Mesenchymal stem cell (in vitro differentiated cells and primary cell): ENCODE results near the gene CDCA3.

Experiments
- DNase-seq: peaks from one replicate; pipeline ENCODE4 v3.0.0-alpha.2; 2013
- H2AFZ ChIP-seq: one replicate; pipeline ENCODE4 v1.6.1; 2013; ENCODE audit warnings: low read depth, mild to moderate bottlenecking, control low read depth, inconsistent platforms, low read length, moderate library complexity
- H2AK5ac ChIP-seq: 2 replicates; pipeline ENCODE4 v1.6.1; 2013; ENCODE audit warnings: low read length, moderate library complexity, mild to moderate bottlenecking, inconsistent platforms; ENCODE audit not compliant: severe bottlenecking
- H2BK120ac ChIP-seq: one replicate; pipeline ENCODE4 v1.6.1; 2013; ENCODE audit warnings: low read depth, mild to moderate bottlenecking, inconsistent platforms, low read length, moderate library complexity
- H2BK12ac ChIP-seq, 2 experiments: one replicate each; pipeline ENCODE4 v1.6.1; 2013; ENCODE audit warnings: inconsistent platforms in 2 of 2, low read length in 2 of 2, mild to moderate bottlenecking in 2 of 2, moderate library complexity in 2 of 2, control low read depth in 1 of 2
- H2BK15ac ChIP-seq: one replicate; pipeline ENCODE4 v1.6.1; 2013; ENCODE audit warnings: mild to moderate bottlenecking, low read depth, inconsistent platforms; ENCODE audit not compliant: poor library complexity, severe bottlenecking
- H2BK5ac ChIP-seq: 2 replicates; pipeline ENCODE4 v1.6.1; 2013; ENCODE audit warnings: low read depth, mild to moderate bottlenecking, low read length, control low read depth, inconsistent platforms; ENCODE audit not compliant: poor library complexity, severe bottlenecking
- H3K14ac ChIP-seq, 2 experiments: one replicate each; pipeline ENCODE4 v1.6.1; 2013; ENCODE audit warnings: inconsistent platforms in 2 of 2, low read length in 2 of 2, control low read depth in 1 of 2, mild to moderate bottlenecking in 1 of 2, moderate library complexity in 1 of 2
- H3K18ac ChIP-seq, 2 experiments: one replicate each; pipeline ENCODE4 v1.6.1; 2013; ENCODE audit warnings: inconsistent platforms in 2 of 2, low read length in 2 of 2, control low read depth in 1 of 2, low read depth in 1 of 2, mild to moderate bottlenecking in 1 of 2
- H3K23ac ChIP-seq, 2 experiments: one replicate each; pipeline ENCODE4 v1.6.1; 2013; ENCODE audit warnings: inconsistent platforms in 2 of 2, low read length in 2 of 2, mild to moderate bottlenecking in 2 of 2, moderate library complexity in 2 of 2, control low read depth in 1 of 2
- H3K27ac ChIP-seq: 2 replicates; pipeline ENCODE4 v1.5.1; 2013; ENCODE audit warnings: mild to moderate bottlenecking, moderate library complexity, low read length, control low read depth, inconsistent platforms; ENCODE audit not compliant: poor library complexity, severe bottlenecking
- H3K27me3 ChIP-seq, 2 experiments: 2 replicates each; pipeline versions ENCODE4 v1.6.1 to v1.7.0; 2013; ENCODE audit warnings: low read length in 2 of 2, mild to moderate bottlenecking in 2 of 2, moderate library complexity in 2 of 2, control low read depth in 1 of 2, inconsistent platforms in 1 of 2; ENCODE audit not compliant: control insufficient read depth in 1 of 2, insufficient read depth in 1 of 2
- H3K36me3 ChIP-seq, 2 experiments: 2 replicates each; pipeline versions ENCODE4 v1.6.1 to v1.7.0; 2013; ENCODE audit warnings: low read length in 2 of 2, control low read depth in 1 of 2, inconsistent platforms in 1 of 2, low read depth in 1 of 2, mild to moderate bottlenecking in 1 of 2; ENCODE audit not compliant: insufficient read depth in 2 of 2, control insufficient read depth in 1 of 2
- H3K4ac ChIP-seq, 2 experiments: one replicate each; pipeline ENCODE4 v1.6.1; 2013; ENCODE audit warnings: inconsistent platforms in 2 of 2, low read length in 2 of 2, mild to moderate bottlenecking in 2 of 2, moderate library complexity in 2 of 2, control low read depth in 1 of 2, low read depth in 1 of 2
- H3K4me1 ChIP-seq: 2 replicates; pipeline ENCODE4 v1.6.1; 2013; ENCODE audit warnings: low read depth, low read length, control low read depth; ENCODE audit not compliant: control insufficient read depth, insufficient read depth
- H3K4me2 ChIP-seq: 2 replicates; pipeline ENCODE4 v1.6.1; 2013; ENCODE audit warnings: low read length, mild to moderate bottlenecking, inconsistent platforms; ENCODE audit not compliant: poor library complexity, severe bottlenecking
- H3K4me3 ChIP-seq, 2 experiments: 2 replicates each; pipeline versions ENCODE4 v1.5.1 to v1.7.0; 2013; ENCODE audit warnings: low read length in 2 of 2, mild to moderate bottlenecking in 2 of 2, control low read depth in 1 of 2, low read depth in 1 of 2; ENCODE audit not compliant: insufficient read depth in 1 of 2
- H3K79me1 ChIP-seq: replicated peaks from 2 replicates; pipeline ENCODE4 v1.6.1; 2013; ENCODE audit warnings: mild to moderate bottlenecking, control low read depth, low read length, inconsistent platforms; ENCODE audit not compliant: poor library complexity, severe bottlenecking
- H3K9ac ChIP-seq: 2 replicates; pipeline ENCODE4 v1.7.0; 2013; ENCODE audit warnings: mild to moderate bottlenecking, low read length, moderate library complexity
- H3K9me3 ChIP-seq: 2 replicates; pipeline ENCODE4 v1.7.0; 2013; ENCODE audit warnings: mild to moderate bottlenecking, low read length; ENCODE audit not compliant: control insufficient read depth
- H4K8ac ChIP-seq: one replicate; pipeline ENCODE4 v1.6.1; 2013; ENCODE audit warnings: inconsistent platforms, mild to moderate bottlenecking, low read length, moderate library complexity
- H4K91ac ChIP-seq: one replicate; pipeline ENCODE4 v1.6.1; 2013; ENCODE audit warnings: mild to moderate bottlenecking, low read length, inconsistent platforms
- WGBS: methylation state at CpG from one replicate; pipeline ENCODE4 v1.1.7; 2013; ENCODE audit warnings: mixed read lengths; 5-methylcytosine and 5-hydroxymethylcytosine counted together

The CDCA3 gene

DNA sequence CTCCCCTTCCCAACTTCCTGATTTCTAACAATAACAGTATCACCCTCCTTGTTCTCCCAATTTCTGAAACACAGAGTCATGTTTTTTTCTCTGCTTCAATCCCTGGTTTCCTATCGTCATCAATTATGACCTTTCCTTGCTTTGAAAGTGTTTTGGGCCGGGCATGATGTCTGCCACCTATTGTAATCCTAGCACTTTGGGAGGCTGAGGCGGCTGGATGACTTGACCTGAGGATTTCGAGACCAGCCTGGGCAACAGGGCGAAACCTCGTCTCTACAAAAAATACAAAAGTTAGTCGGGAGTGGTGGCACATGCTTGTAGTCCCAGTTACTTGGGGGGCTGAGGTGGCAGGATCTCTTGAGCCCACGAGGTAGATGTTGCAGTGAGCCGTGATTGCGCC lies 42.0 kb downstream of the CDCA3 start:
- H3K23ac ChIP-seq, result no peak overlapping the region
- no peak overlapping the region for H4K91ac ChIP-seq
- WGBS, result 82% methylated on average over 10 of the region's 10 CpGs
- no peak overlapping the region for H3K4ac ChIP-seq
- H3K4me3 ChIP-seq, result no peak overlapping the region
- no peak for DNase-seq
- H3K27ac ChIP-seq, result no peak overlapping the region
- no peaks in the 10 kb centered on the region for H3K36me3 ChIP-seq
- no peak overlapping the region for H2BK5ac ChIP-seq
- H3K9ac ChIP-seq, result no peak overlapping the region
- H4K8ac ChIP-seq, result no peak overlapping the region
- no peak overlapping the region for H3K14ac ChIP-seq
- no peaks in the 10 kb centered on the region for H3K4me1 ChIP-seq
- no peaks in the 10 kb centered on the region for H3K79me1 ChIP-seq
- H2AK5ac ChIP-seq, result no peak overlapping the region
- no peak overlapping the region for H3K4me2 ChIP-seq
- no peak overlapping the region for H2BK12ac ChIP-seq
- no peak overlapping the region for H2BK15ac ChIP-seq
- H3K27me3 ChIP-seq, result peaks cover 4 to 28% of the 10 kb centered on the region in 2 experiments
- no peak overlapping the region for H3K18ac ChIP-seq
- H3K9me3 ChIP-seq, result no peaks in the 10 kb centered on the region
- H2AFZ ChIP-seq, result no peak overlapping the region
- no peak overlapping the region for H2BK120ac ChIP-seq

- no peaks in the 10 kb centered on the region for H3K4me1 ChIP-seq
- H2BK15ac ChIP-seq, result no peak overlapping the region
- no peak overlapping the region for H2AK5ac ChIP-seq
- no peak overlapping the region for H2BK5ac ChIP-seq
- no peak overlapping the region for H4K8ac ChIP-seq
- H3K18ac ChIP-seq, result no peak overlapping the region
- no peak overlapping the region for H3K14ac ChIP-seq
- H3K4ac ChIP-seq, result no peak overlapping the region
- no peak overlapping the region for H2AFZ ChIP-seq
- H3K4me2 ChIP-seq, result no peak overlapping the region
- peaks cover 0 to 16% of the 10 kb centered on the region in 2 experiments for H3K27me3 ChIP-seq
- no peak overlapping the region for H4K91ac ChIP-seq
- H3K79me1 ChIP-seq, result no peaks in the 10 kb centered on the region
- no peaks in the 10 kb centered on the region for H3K9me3 ChIP-seq
- H3K27ac ChIP-seq, result no peak overlapping the region
- no peak overlapping the region for H3K9ac ChIP-seq
- H3K4me3 ChIP-seq, result no peak overlapping the region
- no peak overlapping the region for H2BK12ac ChIP-seq
- H2BK120ac ChIP-seq, result no peak overlapping the region
- H3K23ac ChIP-seq, result no peak overlapping the region
- DNase-seq, result no peak
- H3K36me3 ChIP-seq, result no peaks in the 10 kb centered on the region
- WGBS, result 20% methylated on average over 1 of the region's 1 CpG
Observed at GRCh38 chr12:6807170-6807569, 43.9 kb downstream of the CDCA3 start.

DNA sequence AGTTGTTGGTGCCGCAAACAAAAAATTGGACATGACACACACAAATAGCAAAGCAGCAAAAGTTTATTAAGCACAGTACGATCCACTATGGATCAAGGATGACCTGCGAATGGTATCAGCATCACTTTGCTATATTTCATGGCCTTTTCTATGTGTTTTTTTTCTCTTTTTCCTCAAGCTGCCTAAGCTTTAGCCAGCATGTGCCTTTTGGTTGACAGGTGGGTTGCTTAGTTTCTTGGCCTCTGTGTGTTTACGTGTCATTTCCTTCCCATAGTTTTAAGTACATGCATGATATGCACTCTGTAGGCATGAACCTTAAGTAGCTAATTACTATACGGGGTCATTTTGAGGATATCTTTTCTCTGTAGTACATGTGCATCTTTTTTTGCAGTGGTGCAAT lies 51.9 kb downstream of the CDCA3 start:
- H2BK120ac ChIP-seq, result no peak overlapping the region
- no peak overlapping the region for H3K14ac ChIP-seq
- H4K91ac ChIP-seq, result no peak overlapping the region
- H4K8ac ChIP-seq, result no peak overlapping the region
- H3K79me1 ChIP-seq, result no peaks in the 10 kb centered on the region
- H3K9ac ChIP-seq, result no peak overlapping the region
- no peak overlapping the region for H2BK15ac ChIP-seq
- no peak overlapping the region for H2BK12ac ChIP-seq
- no peak overlapping the region for H3K23ac ChIP-seq
- no peak for DNase-seq
- no peak overlapping the region for H3K4ac ChIP-seq
- H3K4me3 ChIP-seq, result no peak overlapping the region
- WGBS, result 91% methylated on average over 4 of the region's 5 CpGs
- H3K4me1 ChIP-seq, result peaks cover 1% of the 10 kb centered on the region
- no peak overlapping the region for H2BK5ac ChIP-seq
- no peak overlapping the region for H2AFZ ChIP-seq
- H3K18ac ChIP-seq, result no peak overlapping the region
- H3K27ac ChIP-seq, result no peak overlapping the region
- no peak overlapping the region for H2AK5ac ChIP-seq
- H3K27me3 ChIP-seq, result peaks cover 10 to 38% of the 10 kb centered on the region in 2 experiments
- H3K4me2 ChIP-seq, result no peak overlapping the region
- H3K9me3 ChIP-seq, result no peaks in the 10 kb centered on the region
- H3K36me3 ChIP-seq, result no peaks in the 10 kb centered on the region
